Transverse colon (tissue), 4 donors: ENCODE measurements around the gene WDR91. TPM values are rescaled to one million over a fixed set of nuclear protein-coding genes. Genes with fewer than 3 reads are reported as not detected.
"Not testable (repeated sequence)": the region's sequence is repeated elsewhere in the genome, so short reads cannot be mapped to it uniquely, and the experiment has no call there.

ENCODE experiments used
- DNase-seq: peaks from one replicate; pipeline ENCODE4 v3.0.0-alpha.2; 2019
- H3K27ac ChIP-seq, 4 donors: fragments of 200-600 bp; sonication (generic); 2 replicates each; pipeline ENCODE4 v1.5.1; 2016 to 2018; ENCODE audit warnings: inconsistent platforms in 4 of 4
- H3K27me3 ChIP-seq: fragments of 200-600 bp; sonication (generic); 2 replicates; pipeline ENCODE4 v1.5.1; 2017; ENCODE audit warnings: inconsistent platforms
- H3K36me3 ChIP-seq, 4 donors: fragments of 200-600 bp; sonication (generic); 2 replicates each; pipeline ENCODE4 v1.5.1; 2017 to 2019; ENCODE audit warnings: inconsistent platforms in 4 of 4
- H3K4me1 ChIP-seq, 4 donors: fragments of 200-600 bp; sonication (generic); 2 replicates each; pipeline ENCODE4 v1.5.1; 2017 to 2020; ENCODE audit warnings: inconsistent platforms in 4 of 4
- H3K4me3 ChIP-seq, 4 donors: fragments of 200-600 bp; sonication (generic); 1 replicate in 1 of 4; 2 replicates in 3 of 4; pipeline versions ENCODE4 v1.5.1 to v1.6.1; 2017 to 2019; ENCODE audit warnings: inconsistent platforms in 4 of 4
- H3K9me3 ChIP-seq, 2 donors: fragments of 200-600 bp; sonication (generic); 2 replicates each; pipeline ENCODE4 v1.5.1; 2017 to 2019; ENCODE audit warnings: inconsistent platforms in 2 of 2
- EP300 ChIP-seq: sonication (generic); formaldehyde crosslinking; IDR thresholded peaks from one replicate; pipeline ENCODE4 v1.6.1; 2017; ENCODE audit warnings: antibody characterized with exemption, low read depth
- POLR2A ChIP-seq: fragments of 450-650 bp; IDR thresholded peaks from one replicate; pipeline ENCODE4 v1.6.1; 2016; ENCODE audit warnings: antibody characterized with exemption, mild to moderate bottlenecking, moderate library complexity
- POLR2AphosphoS5 ChIP-seq, 3 donors: sonication (generic); formaldehyde crosslinking; IDR thresholded peaks; one replicate each; pipeline ENCODE4 v1.6.1; 2016; ENCODE audit warnings: antibody characterized with exemption in 3 of 3
- WGBS, 2 donors: methylation state at CpG; one replicate each; pipeline ENCODE4 v1.1.5; 2018; ENCODE audit warnings: low coverage in 1 of 2; 5-methylcytosine and 5-hydroxymethylcytosine counted together
- in situ Hi-C, 4 donors: fragments of 200-750 bp; cut with MboI; loops; one replicate each; pipeline versions ENCODE4 v1.15.0 to v1.15.1; 2017; ENCODE audit warnings: low sequenced_read_pairs in 3 of 4, low pct_ligation_motif_present in 1 of 4, low pct_unique_long_range_greater_than_20kb in 1 of 4
- intact Hi-C: fragments of 100-400 bp; cut with DNase I; formaldehyde crosslinking; loops from one replicate; pipeline ENCODE4 v1.15.1; 2023; ENCODE audit warnings: low total_unique reads
- total RNA-seq, 4 donors: library from RNA; depleted of rRNA; stranded (reverse); fragments of >200 nt; gene quantifications; one replicate each; pipeline ENCODE4 v1.1.0, GENCODE V29; 2016
- TF ChIP-seq, protein P1 (sequence below), 5 experiments: fragments of 200-600 bp in 3 of 5; fragments of 450-650 bp in 2 of 5; sonication (generic) in 3 of 5; IDR thresholded peaks; 1 replicate in 2 of 5; 2 replicates in 3 of 5; pipeline ENCODE4 v1.5.1; 2016 to 2017; ENCODE audit warnings: antibody characterized with exemption in 5 of 5, inconsistent platforms in 3 of 5, mild to moderate bottlenecking in 2 of 5, moderate library complexity in 1 of 5

Gene WDR91
- total RNA-seq, 4 donors from 2014 or later = 6.7 to 19.9 (median 12.6) TPM

DNA sequence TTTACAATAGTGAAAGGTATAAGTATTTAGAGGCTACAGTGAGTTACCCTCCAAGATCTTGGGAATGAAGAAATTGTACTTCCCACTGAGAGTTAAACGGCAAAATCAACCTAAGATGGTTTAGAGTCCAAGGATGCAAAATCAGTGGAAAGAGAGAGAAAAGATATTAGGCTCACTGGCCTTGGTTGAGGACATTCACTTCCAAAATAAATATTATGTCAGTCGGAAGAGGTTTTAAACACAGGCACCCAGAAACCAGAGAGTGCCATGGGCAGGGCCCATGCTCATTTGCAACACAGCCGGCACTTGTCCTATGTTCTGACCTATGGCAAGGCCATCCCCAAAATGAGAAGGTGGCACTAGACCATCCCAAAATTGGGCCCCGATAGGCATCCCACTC lies 3.9 kb upstream of the WDR91 start:
- in situ Hi-C loops = no loop called here
- H3K27ac ChIP-seq = no peak overlapping the region
- no peak for TF ChIP-seq POLR2A
- no peak for TF ChIP-seq EP300
- no peaks in the 10 kb centered on the region for H3K36me3 ChIP-seq
- peaks cover 0 to 17% (median 12%) of the 10 kb centered on the region in 4 donors for H3K4me1 ChIP-seq
- no peak overlapping the region for H3K4me3 ChIP-seq
- H3K9me3 ChIP-seq = no peaks in the 10 kb centered on the region
- WGBS, 2 donors = 86 to 89% methylated on average over 1 to 4 of the region's 4 CpGs
- DNase-seq = no peak
- intact Hi-C loops = no loop called here
- H3K27me3 ChIP-seq = no peaks in the 10 kb centered on the region

DNA sequence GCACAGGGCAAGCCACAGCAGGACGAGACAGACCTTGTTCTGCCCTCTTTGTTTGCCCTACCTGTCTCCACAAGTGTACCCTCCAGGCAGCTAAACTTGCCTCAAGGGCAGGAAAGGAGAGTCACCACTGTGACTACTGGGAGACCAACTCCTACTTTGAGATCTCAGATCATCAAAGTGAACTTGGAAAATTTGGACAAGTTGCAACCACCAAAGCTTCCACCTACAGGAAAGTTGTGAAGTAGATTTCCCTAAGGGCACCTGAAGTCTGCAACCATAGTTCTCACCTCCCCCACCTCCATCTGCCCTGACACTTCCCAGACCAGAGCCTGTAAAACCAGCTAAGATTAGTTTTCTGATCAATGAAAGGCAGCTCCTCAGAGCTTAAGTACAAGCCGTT lies 2.5 kb upstream of the WDR91 start:
- H3K4me1 ChIP-seq = peaks cover 0 to 20% (median 14%) of the 10 kb centered on the region in 4 donors
- 82% methylated on average over 2 of the region's 2 CpGs; no CpG with 5 or more reads in 1 of the 2 donors for WGBS, 2 donors
- in situ Hi-C loops = no loop called here
- no peak overlapping the region for H3K27ac ChIP-seq
- no peaks in the 10 kb centered on the region for H3K9me3 ChIP-seq
- TF ChIP-seq, protein P1, sequence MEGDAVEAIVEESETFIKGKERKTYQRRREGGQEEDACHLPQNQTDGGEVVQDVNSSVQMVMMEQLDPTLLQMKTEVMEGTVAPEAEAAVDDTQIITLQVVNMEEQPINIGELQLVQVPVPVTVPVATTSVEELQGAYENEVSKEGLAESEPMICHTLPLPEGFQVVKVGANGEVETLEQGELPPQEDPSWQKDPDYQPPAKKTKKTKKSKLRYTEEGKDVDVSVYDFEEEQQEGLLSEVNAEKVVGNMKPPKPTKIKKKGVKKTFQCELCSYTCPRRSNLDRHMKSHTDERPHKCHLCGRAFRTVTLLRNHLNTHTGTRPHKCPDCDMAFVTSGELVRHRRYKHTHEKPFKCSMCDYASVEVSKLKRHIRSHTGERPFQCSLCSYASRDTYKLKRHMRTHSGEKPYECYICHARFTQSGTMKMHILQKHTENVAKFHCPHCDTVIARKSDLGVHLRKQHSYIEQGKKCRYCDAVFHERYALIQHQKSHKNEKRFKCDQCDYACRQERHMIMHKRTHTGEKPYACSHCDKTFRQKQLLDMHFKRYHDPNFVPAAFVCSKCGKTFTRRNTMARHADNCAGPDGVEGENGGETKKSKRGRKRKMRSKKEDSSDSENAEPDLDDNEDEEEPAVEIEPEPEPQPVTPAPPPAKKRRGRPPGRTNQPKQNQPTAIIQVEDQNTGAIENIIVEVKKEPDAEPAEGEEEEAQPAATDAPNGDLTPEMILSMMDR (IDR thresholded peaks at IDR 0.05) = no peak
- TF ChIP-seq POLR2A (no peak), POLR2AphosphoS5 (IDR thresholded peaks at IDR 0.05) (no peak), EP300 (no peak)
- H3K4me3 ChIP-seq = no peak overlapping the region
- no peaks in the 10 kb centered on the region for H3K36me3 ChIP-seq
- intact Hi-C loops = no loop called here
- no peaks in the 10 kb centered on the region for H3K27me3 ChIP-seq
- no peak for DNase-seq

DNA sequence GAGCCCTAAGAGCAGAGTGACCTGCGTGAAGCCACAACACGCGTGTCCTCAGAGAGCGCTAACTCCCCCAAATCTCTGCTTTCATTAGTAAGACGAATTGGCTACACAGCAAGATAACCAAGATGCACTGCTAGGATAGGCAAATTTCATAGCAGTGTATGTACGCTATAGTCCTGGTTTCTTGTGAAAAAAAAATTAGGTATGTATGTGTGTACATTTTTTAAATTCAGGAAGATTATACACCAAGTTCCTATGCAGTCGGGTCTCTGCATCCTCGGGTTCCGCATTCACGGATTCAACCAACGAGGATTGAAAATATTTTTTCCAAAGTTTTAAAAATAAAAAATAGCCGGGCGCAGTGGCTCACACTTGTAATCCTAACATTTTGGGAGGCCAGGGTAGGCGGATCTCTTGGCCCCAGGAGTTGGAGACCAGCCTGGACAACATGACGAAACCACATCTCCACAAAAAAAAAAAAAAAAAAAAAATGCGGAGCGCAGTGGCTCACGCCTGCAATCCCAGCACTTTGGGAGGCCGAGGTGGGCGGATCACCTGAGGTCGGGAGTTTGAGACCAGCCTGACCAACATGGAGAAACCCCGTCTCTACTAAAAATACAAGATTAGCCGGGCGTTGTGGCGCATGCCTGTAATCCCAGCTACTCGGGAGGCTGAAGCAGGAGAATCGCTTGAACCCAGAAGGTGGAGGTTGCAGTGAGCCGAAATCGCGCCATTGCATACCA lies 790 bp upstream of the WDR91 start:
- 49 to 54% methylated on average over 25 to 30 of the region's 30 CpGs for WGBS, 2 donors
- H3K9me3 ChIP-seq, in situ Hi-C loops, H3K27me3 ChIP-seq, H3K36me3 ChIP-seq, intact Hi-C loops: not testable (repeated sequence)
- H3K27ac ChIP-seq = peak overlapping the region; percentile 86 to 95 (median 90)
- H3K4me1 ChIP-seq = peaks cover 0 to 15% (median 8%) of the 10 kb centered on the region in 4 donors
- peak overlapping the region; percentile 17 to 82 (median 72) for H3K4me3 ChIP-seq
- DNase-seq = peak; percentile 28

DNA sequence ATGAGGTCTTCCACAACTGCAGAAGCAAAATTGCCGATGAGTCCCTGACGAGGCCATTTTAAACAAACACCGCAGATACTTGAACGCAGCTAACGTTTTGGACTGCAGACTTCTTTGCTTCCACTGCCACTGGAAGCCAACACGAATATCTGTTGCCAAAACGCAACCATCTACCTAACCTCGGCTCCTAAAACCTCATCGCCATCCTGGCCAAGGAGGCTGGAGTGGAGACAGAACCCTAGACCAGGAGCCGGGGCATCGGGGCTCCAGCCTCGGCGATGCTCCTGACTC lies 493 bp downstream of the WDR91 start:
- TF ChIP-seq, protein P1 (IDR thresholded peaks at IDR 0.05) = no peak
- no peak for TF ChIP-seq POLR2AphosphoS5 (IDR thresholded peaks at IDR 0.05)
- TF ChIP-seq POLR2A = no peak
- no peak for TF ChIP-seq EP300
- Histone ChIP-seq H3K9me3 (no peaks in the 10 kb centered on the region), H3K27me3 (no peaks in the 10 kb centered on the region), H3K4me1 (peaks cover 0 to 15% (median 8%) of the 10 kb centered on the region in 4 donors), H3K4me3 (peak overlapping the region; percentile 71 to 90 (median 78)), H3K36me3 (no peaks in the 10 kb centered on the region), H3K27ac (peak overlapping the region; percentile 86 to 95 (median 90))
- DNase-seq = no peak
- in situ Hi-C loops = no loop called here
- 0 to 2% methylated on average over 9 to 13 of the region's 13 CpGs for WGBS, 2 donors
- intact Hi-C loops = no loop called here

GRCh38 chr7:135209225-135209834 lies 2.0 kb downstream of the WDR91 start:
- Histone ChIP-seq H3K4me1 (peaks cover 0 to 15% (median 8%) of the 10 kb centered on the region in 4 donors), H3K4me3 (no peak overlapping the region), H3K9me3 (no peaks in the 10 kb centered on the region), H3K36me3 (peaks cover 0 to 9% (median 0%) of the 10 kb centered on the region in 4 donors), H3K27me3 (no peaks in the 10 kb centered on the region), H3K27ac (no peak overlapping the region)
- intact Hi-C loops = no loop called here
- TF ChIP-seq, protein P1 (IDR thresholded peaks at IDR 0.05) = no peak
- TF ChIP-seq EP300 (no peak), POLR2AphosphoS5 (IDR thresholded peaks at IDR 0.05) (no peak), POLR2A (no peak)
- no peak for DNase-seq
- in situ Hi-C loops = no loop called here
- WGBS, 2 donors = 76 to 90% methylated on average over 2 to 7 of the region's 7 CpGs
